Activated naive CD8-positive, alpha-beta T cell treated with anti-CD3 and anti-CD28 coated beads for 36 hours (primary cell): ENCODE data around the gene ZBTB46. TPM values are rescaled to one million over a fixed set of nuclear protein-coding genes. Genes with fewer than 3 reads are reported as not detected.

ENCODE experiments used
- DNase-seq: peaks from one replicate; pipeline ENCODE4 v3.0.0; 2021
- H3K27ac Mint-ChIP-seq: one replicate; pipeline ENCODE4 v1.8.0; 2022; ENCODE audit warnings: mild to moderate bottlenecking, moderate library complexity, mixed read lengths
- H3K27me3 Mint-ChIP-seq: one replicate; pipeline ENCODE4 v1.8.0; 2022; ENCODE audit warnings: mild to moderate bottlenecking, mixed read lengths
- H3K36me3 Mint-ChIP-seq: one replicate; pipeline ENCODE4 v1.8.0; 2021; ENCODE audit warnings: mild to moderate bottlenecking, mixed read lengths
- H3K4me1 Mint-ChIP-seq: one replicate; pipeline ENCODE4 v1.8.0; 2021; ENCODE audit warnings: mixed read lengths
- H3K4me3 Mint-ChIP-seq: one replicate; pipeline ENCODE4 v1.8.0; 2022; ENCODE audit warnings: mild to moderate bottlenecking, moderate library complexity, mixed read lengths
- H3K9me3 Mint-ChIP-seq: one replicate; pipeline ENCODE4 v1.8.0; 2022; ENCODE audit warnings: mixed read lengths
- total RNA-seq, 2 experiments: library from RNA; stranded (reverse); gene quantifications; one replicate each; pipeline ENCODE4 v1.2.3, GENCODE V29; 2021

Gene ZBTB46
- total RNA-seq, 2 experiments from 2014 or later, result 0.04 TPM; not detected in 1

- Mint-ChIP-seq H3K4me3 (no peak overlapping the region), H3K27me3 (peaks cover 3% of the 10 kb centered on the region), H3K9me3 (no peaks in the 10 kb centered on the region), H3K36me3 (peaks cover 8% of the 10 kb centered on the region), H3K27ac (no peak overlapping the region), H3K4me1 (peaks cover 14% of the 10 kb centered on the region)
- DNase-seq, result no peak
Measured at GRCh38 chr20:63697357-63697867, 133.7 kb downstream of the ZBTB46 start.

- H3K27ac Mint-ChIP-seq, result peak within 1 kb of the TSS; percentile 60
- peaks cover 3% of the 10 kb centered on the region for H3K27me3 Mint-ChIP-seq
- no peaks in the 10 kb centered on the region for H3K9me3 Mint-ChIP-seq
- H3K4me3 Mint-ChIP-seq, result no peak within 1 kb of the TSS
- peaks cover 14% of the 10 kb centered on the region for H3K4me1 Mint-ChIP-seq
- peaks cover 9% of the 10 kb centered on the region for H3K36me3 Mint-ChIP-seq
- no peak for DNase-seq
Measured at GRCh38 chr20:63696628-63697356, 134.3 kb downstream of the ZBTB46 start, which contains the start of gene TNFRSF6B. TSS of gene TNFRSF6B (plus strand) at chr20:63696652. CDS start at chr20:63696768, 116 bp downstream.

- no peaks in the 10 kb centered on the region for H3K9me3 Mint-ChIP-seq
- peak; percentile 42 for DNase-seq
Measured at GRCh38 chr20:63696306-63696627, 134.8 kb downstream of the ZBTB46 start.

DNA sequence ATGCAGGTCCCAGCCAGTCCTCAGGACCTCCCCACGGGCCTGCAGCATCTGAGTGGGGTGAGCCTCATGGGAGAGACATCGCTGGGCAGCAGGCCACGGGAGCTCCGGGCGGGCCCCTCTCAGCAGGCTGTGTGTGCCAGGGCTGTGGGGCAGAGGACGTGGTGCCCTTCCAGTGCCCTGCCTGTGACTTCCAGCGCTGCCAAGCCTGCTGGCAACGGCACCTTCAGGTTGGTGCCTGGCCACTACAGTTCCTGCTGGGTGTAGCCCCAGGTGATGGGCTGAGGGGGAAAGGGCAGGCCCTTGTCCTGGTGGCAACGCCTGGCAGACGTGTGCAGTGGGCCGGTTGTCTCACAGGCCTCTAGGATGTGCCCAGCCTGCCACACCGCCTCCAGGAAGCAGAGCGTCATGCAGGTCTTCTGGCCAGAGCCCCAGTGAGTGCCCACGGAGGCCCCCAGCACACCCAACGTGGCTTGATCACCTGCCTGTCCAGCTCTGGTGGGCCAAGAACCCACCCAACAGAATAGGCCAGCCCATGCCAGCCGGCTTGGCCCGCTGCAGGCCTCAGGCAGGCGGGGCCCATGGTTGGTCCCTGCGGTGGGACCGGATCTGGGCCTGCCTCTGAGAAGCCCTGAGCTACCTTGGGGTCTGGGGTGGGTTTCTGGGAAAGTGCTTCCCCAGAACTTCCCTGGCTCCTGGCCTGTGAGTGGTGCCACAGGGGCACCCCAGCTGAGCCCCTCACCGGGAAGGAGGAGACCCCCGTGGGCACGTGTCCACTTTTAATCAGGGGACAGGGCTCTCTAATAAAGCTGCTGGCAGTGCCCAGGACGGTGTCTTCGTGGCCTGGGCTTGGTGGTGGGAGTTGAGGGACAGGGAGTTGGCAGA is 135.4 kb downstream of the ZBTB46 start:
- H3K36me3 Mint-ChIP-seq, result peaks cover 9% of the 10 kb centered on the region
- peak overlapping the region; percentile 60 for H3K27ac Mint-ChIP-seq
- no peak overlapping the region for H3K4me3 Mint-ChIP-seq
- H3K27me3 Mint-ChIP-seq, result peaks cover 3% of the 10 kb centered on the region
- peaks cover 13% of the 10 kb centered on the region for H3K4me1 Mint-ChIP-seq
- no peaks in the 10 kb centered on the region for H3K9me3 Mint-ChIP-seq
- no peak for DNase-seq

More at GRCh38 chr20:63696306-63696627, 134.8 kb downstream of the ZBTB46 start:
- Mint-ChIP-seq H3K4me3 (no peak overlapping the region), H3K27ac (peak overlapping the region; percentile 60), H3K4me1 (peaks cover 13% of the 10 kb centered on the region), H3K36me3 (peaks cover 9% of the 10 kb centered on the region), H3K27me3 (peaks cover 3% of the 10 kb centered on the region)

- peaks cover 9% of the 10 kb centered on the region for H3K36me3 Mint-ChIP-seq
- DNase-seq, result no peak
- H3K9me3 Mint-ChIP-seq, result no peaks in the 10 kb centered on the region
- H3K4me3 Mint-ChIP-seq, result no peak overlapping the region
- H3K4me1 Mint-ChIP-seq, result peaks cover 13% of the 10 kb centered on the region
- peaks cover 3% of the 10 kb centered on the region for H3K27me3 Mint-ChIP-seq
- peak overlapping the region; percentile 77 for H3K27ac Mint-ChIP-seq
Measured at GRCh38 chr20:63694584-63695423, 136.3 kb downstream of the ZBTB46 start.

- no peak for DNase-seq
- peaks cover 11% of the 10 kb centered on the region for H3K4me1 Mint-ChIP-seq
- peak overlapping the region; percentile 48 for H3K4me3 Mint-ChIP-seq
- peaks cover 3% of the 10 kb centered on the region for H3K27me3 Mint-ChIP-seq
- peak overlapping the region; percentile 77 for H3K27ac Mint-ChIP-seq
- H3K9me3 Mint-ChIP-seq, result no peaks in the 10 kb centered on the region
- H3K36me3 Mint-ChIP-seq, result peaks cover 9% of the 10 kb centered on the region
Measured at GRCh38 chr20:63693733-63694583, 137.1 kb downstream of the ZBTB46 start.

Other genes with a start within 250 kb of the ZBTB46 start
- gene GMEB2, start 204.2 kb downstream of the ZBTB46 start, total RNA-seq, result 10 to 100 TPM; 13.8 to 14.6 TPM
- gene STMN3, start 177.8 kb downstream of the ZBTB46 start, total RNA-seq, result 10 to 100 TPM; 10.2 to 11.7 TPM
- gene RTEL1, start 173.0 kb downstream of the ZBTB46 start, total RNA-seq, result 10 to 100 TPM; 43.9 to 44.8 TPM
- not detected for gene TNFRSF6B, start 134.6 kb downstream of the ZBTB46 start, total RNA-seq
- gene ARFRP1, start 123.3 kb downstream of the ZBTB46 start, total RNA-seq, result 10 to 100 TPM; 49.5 to 50.1 TPM
- gene ZGPAT, start 123.2 kb downstream of the ZBTB46 start, total RNA-seq, result 10 to 100 TPM; 22.0 to 22.1 TPM
- 10 to 100 TPM in 1 of 2 experiments, 1 to 10 TPM in 1; 9.3 to 12.2 TPM for gene LIME1, start 94.6 kb downstream of the ZBTB46 start, total RNA-seq
- 10 to 100 TPM; 25.7 to 29.3 TPM for gene SLC2A4RG, start 91.5 kb downstream of the ZBTB46 start, total RNA-seq
- not detected for gene ABHD16B, start 30.2 kb upstream of the ZBTB46 start, total RNA-seq
- 10 to 100 TPM; 58.6 to 58.9 TPM for gene TPD52L2, start 34.0 kb upstream of the ZBTB46 start, total RNA-seq
- 10 to 100 TPM; 32.1 to 32.9 TPM for gene DNAJC5, start 63.9 kb upstream of the ZBTB46 start, total RNA-seq
- 10 to 100 TPM; 27.6 to 28.9 TPM for gene UCKL1, start 125.2 kb upstream of the ZBTB46 start, total RNA-seq
- 10 to 100 TPM; 11.6 to 11.8 TPM for gene ZNF512B, start 138.7 kb upstream of the ZBTB46 start, total RNA-seq
- 10 to 100 TPM; 16.7 to 19.3 TPM for gene SAMD10, start 148.4 kb upstream of the ZBTB46 start, total RNA-seq
- 10 to 100 TPM; 64.5 to 64.6 TPM for gene PRPF6, start 149.9 kb upstream of the ZBTB46 start, total RNA-seq
- gene C20orf204, start 204.9 kb upstream of the ZBTB46 start, total RNA-seq, result 1 to 10 TPM; 2.1 to 2.5 TPM
- not detected for gene SOX18, start 218.4 kb upstream of the ZBTB46 start, total RNA-seq
- gene TCEA2, start 231.9 kb upstream of the ZBTB46 start, total RNA-seq, result 10 to 100 TPM; 37.8 to 38.6 TPM
- 10 to 100 TPM; 26.4 to 31.8 TPM for gene RGS19, start 248.3 kb upstream of the ZBTB46 start, total RNA-seq
- under 1 TPM; 0.16 to 0.25 TPM for gene OPRL1, start 248.8 kb upstream of the ZBTB46 start, total RNA-seq